Measurements from ENCODE around the gene ROPN1B.
"Not testable (repeated sequence)": the region's sequence is repeated elsewhere in the genome, so short reads cannot be mapped to it uniquely, and the experiment has no call there.

Gene ROPN1B

GRCh38 chr3:125959317-125960065 lies 9.5 kb upstream of the ROPN1B start:
- H3K36me3 ChIP-seq (ENCODE audit: insufficient read depth, low read length) = no peaks in the 10 kb centered on the region
- no peaks in the 10 kb centered on the region for H3K4me1 ChIP-seq (ENCODE audit: control insufficient read depth, insufficient read depth, low read length)
- H3K9ac ChIP-seq (ENCODE audit: low read depth, low read length) = no peak overlapping the region
- H3K27me3 ChIP-seq (ENCODE audit: control insufficient read depth, insufficient read depth, low read length) = peaks cover 52% of the 10 kb centered on the region
- H3K4me2 ChIP-seq (ENCODE audit: low read length) = no peak overlapping the region
- H3K4me3 ChIP-seq (ENCODE audit: low read length) = no peak overlapping the region
- no peaks in the 10 kb centered on the region for H3K9me3 ChIP-seq (replicated peaks; ENCODE audit: low read length)

GRCh38 chr3:125960066-125960424 lies 8.9 kb upstream of the ROPN1B start:
- Histone ChIP-seq H3K9ac (ENCODE audit: low read depth, low read length) (no peak overlapping the region), H3K4me2 (ENCODE audit: low read length) (no peak overlapping the region), H3K36me3 (ENCODE audit: insufficient read depth, low read length) (no peaks in the 10 kb centered on the region), H3K4me3 (ENCODE audit: low read length) (no peak overlapping the region), H3K9me3 (replicated peaks; ENCODE audit: low read length) (no peaks in the 10 kb centered on the region), H3K27me3 (ENCODE audit: control insufficient read depth, insufficient read depth, low read length) (peaks cover 50% of the 10 kb centered on the region), H3K4me1 (ENCODE audit: control insufficient read depth, insufficient read depth, low read length) (no peaks in the 10 kb centered on the region)

- Histone ChIP-seq H3K27me3 (ENCODE audit: control insufficient read depth, insufficient read depth, low read length) (peaks cover 47% of the 10 kb centered on the region), H3K9ac (ENCODE audit: low read depth, low read length) (no peak overlapping the region)
These were observed 8.3 kb upstream of the ROPN1B start for GRCh38 chr3:125960456-125961288.

GRCh38 chr3:125961289-125961589 lies 7.7 kb upstream of the ROPN1B start:
- H3K27me3 ChIP-seq (ENCODE audit: control insufficient read depth, insufficient read depth, low read length) = peaks cover 48% of the 10 kb centered on the region

More at GRCh38 chr3:125960456-125961288, 8.3 kb upstream of the ROPN1B start:
- Histone ChIP-seq H3K4me3 (ENCODE audit: low read length) (no peak overlapping the region), H3K4me2 (ENCODE audit: low read length) (no peak overlapping the region), H3K9me3 (replicated peaks; ENCODE audit: low read length) (no peaks in the 10 kb centered on the region), H3K36me3 (ENCODE audit: insufficient read depth, low read length) (no peaks in the 10 kb centered on the region), H3K4me1 (ENCODE audit: control insufficient read depth, insufficient read depth, low read length) (no peaks in the 10 kb centered on the region)

GRCh38 chr3:125963834-125964233 lies 5.1 kb upstream of the ROPN1B start:
- H3K4me2 ChIP-seq (ENCODE audit: low read length); H3K36me3 ChIP-seq (ENCODE audit: insufficient read depth, low read length); H3K4me3 ChIP-seq (ENCODE audit: low read length); H3K9me3 ChIP-seq (replicated peaks; ENCODE audit: low read length); H3K4me1 ChIP-seq (ENCODE audit: control insufficient read depth, insufficient read depth, low read length); H3K9ac ChIP-seq (ENCODE audit: low read depth, low read length): not testable (repeated sequence)
- peaks cover 56% of the 10 kb centered on the region for H3K27me3 ChIP-seq (ENCODE audit: control insufficient read depth, insufficient read depth, low read length)

More at GRCh38 chr3:125961289-125961589, 7.7 kb upstream of the ROPN1B start:
- Histone ChIP-seq H3K9ac (ENCODE audit: low read depth, low read length) (no peak overlapping the region), H3K4me1 (ENCODE audit: control insufficient read depth, insufficient read depth, low read length) (no peaks in the 10 kb centered on the region), H3K36me3 (ENCODE audit: insufficient read depth, low read length) (no peaks in the 10 kb centered on the region), H3K9me3 (replicated peaks; ENCODE audit: low read length) (no peaks in the 10 kb centered on the region), H3K4me2 (ENCODE audit: low read length) (no peak overlapping the region), H3K4me3 (ENCODE audit: low read length) (no peak overlapping the region)

- no peak overlapping the region for H3K9ac ChIP-seq (ENCODE audit: low read depth, low read length)
- H3K4me1 ChIP-seq (ENCODE audit: control insufficient read depth, insufficient read depth, low read length) = no peaks in the 10 kb centered on the region
- peaks cover 52% of the 10 kb centered on the region for H3K27me3 ChIP-seq (ENCODE audit: control insufficient read depth, insufficient read depth, low read length)
- no peak overlapping the region for H3K4me2 ChIP-seq (ENCODE audit: low read length)
- no peak overlapping the region for H3K4me3 ChIP-seq (ENCODE audit: low read length)
- H3K9me3 ChIP-seq (replicated peaks; ENCODE audit: low read length) = no peaks in the 10 kb centered on the region
- H3K36me3 ChIP-seq (ENCODE audit: insufficient read depth, low read length) = no peaks in the 10 kb centered on the region
These were observed 3.5 kb upstream of the ROPN1B start for GRCh38 chr3:125965505-125965904.

GRCh38 chr3:125967156-125967555 lies 1.8 kb upstream of the ROPN1B start:
- no peaks in the 10 kb centered on the region for H3K36me3 ChIP-seq (ENCODE audit: insufficient read depth, low read length)
- H3K4me2 ChIP-seq (ENCODE audit: low read length) = no peak overlapping the region
- H3K27me3 ChIP-seq (ENCODE audit: control insufficient read depth, insufficient read depth, low read length) = peaks cover 61% of the 10 kb centered on the region

GRCh38 chr3:125968121-125968520 lies 857 bp upstream of the ROPN1B start:
- peaks cover 61% of the 10 kb centered on the region for H3K27me3 ChIP-seq (ENCODE audit: control insufficient read depth, insufficient read depth, low read length)
- not testable (repeated sequence) for H3K9me3 ChIP-seq (replicated peaks; ENCODE audit: low read length); H3K4me1 ChIP-seq (ENCODE audit: control insufficient read depth, insufficient read depth, low read length)

More at GRCh38 chr3:125967156-125967555, 1.8 kb upstream of the ROPN1B start:
- H3K9me3 ChIP-seq (replicated peaks; ENCODE audit: low read length) = no peaks in the 10 kb centered on the region
- H3K4me3 ChIP-seq (ENCODE audit: low read length) = no peak overlapping the region
- peaks cover 4% of the 10 kb centered on the region for H3K4me1 ChIP-seq (ENCODE audit: control insufficient read depth, insufficient read depth, low read length)
- H3K9ac ChIP-seq (ENCODE audit: low read depth, low read length) = no peak overlapping the region

GRCh38 chr3:125971997-125972944 lies 3.3 kb downstream of the ROPN1B start:
- H3K4me1 ChIP-seq (ENCODE audit: control insufficient read depth, insufficient read depth, low read length); H3K9me3 ChIP-seq (replicated peaks; ENCODE audit: low read length); H3K36me3 ChIP-seq (ENCODE audit: insufficient read depth, low read length): not testable (repeated sequence)
- Histone ChIP-seq H3K9ac (ENCODE audit: low read depth, low read length) (peak overlapping the region; percentile 50), H3K4me2 (ENCODE audit: low read length) (peak overlapping the region; percentile 93), H3K4me3 (ENCODE audit: low read length) (peak overlapping the region; percentile 65), H3K27me3 (ENCODE audit: control insufficient read depth, insufficient read depth, low read length) (peaks cover 33% of the 10 kb centered on the region)

More at GRCh38 chr3:125968121-125968520, 857 bp upstream of the ROPN1B start:
- H3K36me3 ChIP-seq (ENCODE audit: insufficient read depth, low read length); H3K4me2 ChIP-seq (ENCODE audit: low read length); H3K4me3 ChIP-seq (ENCODE audit: low read length); H3K9ac ChIP-seq (ENCODE audit: low read depth, low read length): not testable (repeated sequence)

- not testable (repeated sequence) for H3K9ac ChIP-seq (ENCODE audit: low read depth, low read length); H3K36me3 ChIP-seq (ENCODE audit: insufficient read depth, low read length); H3K4me3 ChIP-seq (ENCODE audit: low read length); H3K4me2 ChIP-seq (ENCODE audit: low read length); H3K9me3 ChIP-seq (replicated peaks; ENCODE audit: low read length)
- Histone ChIP-seq H3K27me3 (ENCODE audit: control insufficient read depth, insufficient read depth, low read length) (peaks cover 18% of the 10 kb centered on the region), H3K4me1 (ENCODE audit: control insufficient read depth, insufficient read depth, low read length) (peaks cover 12% of the 10 kb centered on the region)
These were observed 6.4 kb downstream of the ROPN1B start for GRCh38 chr3:125975245-125976002.
